Muscle of leg (tissue), 9 donors: Measurements from ENCODE around the gene TRAPPC3L. TPM values are rescaled to one million over a fixed set of nuclear protein-coding genes. Genes with fewer than 3 reads are reported as not detected.

Experiments
- polyA plus RNA-seq, 8 donors: library from polyadenylated mRNA; unstranded; fragments of 120-200 nt; gene quantifications; one replicate each; pipeline versions ENCODE4 v1.2.1 to v1.2.3, GENCODE V29; 2013; ENCODE audit warnings: inconsistent platforms in 1 of 8, low replicate concordance in 1 of 8; ENCODE audit not compliant: insufficient read length in 8 of 8, insufficient read depth in 1 of 8
- total RNA-seq: library from RNA; stranded (reverse); fragments of 120-200 nt; gene quantifications from one replicate; pipeline ENCODE4 v1.2.4, GENCODE V29; 2013

TRAPPC3L gene
- total and polyA plus RNA-seq, 9 donors: 0.07 to 0.18 (median 0.11) TPM; not detected in 1

Other genes with a start within 250 kb of the TRAPPC3L start
- gene DSE, start 174.7 kb downstream of the TRAPPC3L start, total RNA-seq: 38.3 TPM
- gene DSE, start 174.7 kb downstream of the TRAPPC3L start, polyA plus RNA-seq: 10 to 100 TPM; 23.7 to 42.3 (median 29.7) TPM
- gene CALHM6, start 84.3 kb downstream of the TRAPPC3L start, total RNA-seq: 3.8 TPM
- 1 to 10 TPM; 1.8 to 5.3 (median 3.6) TPM for gene CALHM6, start 84.3 kb downstream of the TRAPPC3L start, polyA plus RNA-seq
- gene CALHM5, start 34.0 kb downstream of the TRAPPC3L start, total RNA-seq: 3.7 TPM
- gene CALHM5, start 34.0 kb downstream of the TRAPPC3L start, polyA plus RNA-seq: 1 to 10 TPM; 1.9 to 4.1 (median 2.6) TPM
- gene CALHM4, start 8.1 kb upstream of the TRAPPC3L start, total RNA-seq: not detected
- under 1 TPM in 2 of 8 donors, not detected in 6; 0.15 to 0.23 TPM for gene CALHM4, start 8.1 kb upstream of the TRAPPC3L start, polyA plus RNA-seq
- 56.0 TPM for gene RWDD1, start 25.8 kb upstream of the TRAPPC3L start, total RNA-seq
- 10 to 100 TPM; 52.3 to 65.7 (median 58.0) TPM for gene RWDD1, start 25.8 kb upstream of the TRAPPC3L start, polyA plus RNA-seq
- 0.27 TPM for gene RSPH4A, start 70.8 kb upstream of the TRAPPC3L start, total RNA-seq
- under 1 TPM; 0.38 to 0.70 (median 0.52) TPM for gene RSPH4A, start 70.8 kb upstream of the TRAPPC3L start, polyA plus RNA-seq
- 11.7 TPM for gene ZUP1, start 123.1 kb upstream of the TRAPPC3L start, total RNA-seq
- gene ZUP1, start 123.1 kb upstream of the TRAPPC3L start, polyA plus RNA-seq: 10 to 100 TPM in 1 of 8 donors, 1 to 10 TPM in 7; 6.9 to 10.7 (median 8.2) TPM
- 20.4 TPM for gene KPNA5, start 135.5 kb upstream of the TRAPPC3L start, total RNA-seq
- 10 to 100 TPM in 5 of 8 donors, 1 to 10 TPM in 3; 6.4 to 11.5 (median 10.3) TPM for gene KPNA5, start 135.5 kb upstream of the TRAPPC3L start, polyA plus RNA-seq
- 12.3 TPM for gene FAM162B, start 220.0 kb upstream of the TRAPPC3L start, total RNA-seq
- gene FAM162B, start 220.0 kb upstream of the TRAPPC3L start, polyA plus RNA-seq: 1 to 10 TPM; 4.6 to 9.3 (median 6.8) TPM